ENCODE results near the gene SUPT20HL1. TPM values are rescaled to one million over a fixed set of nuclear protein-coding genes. Genes with fewer than 3 reads are reported as not detected.
A peak's percentile ranks its signal among the peaks of the same experiment; 100 is the strongest.
"Not testable (repeated sequence)": the region's sequence is repeated elsewhere in the genome, so short reads cannot be mapped to it uniquely, and the experiment has no call there.

SUPT20HL1 gene
- total RNA-seq, 2 experiments from 2014 or later, result not detected

DNA sequence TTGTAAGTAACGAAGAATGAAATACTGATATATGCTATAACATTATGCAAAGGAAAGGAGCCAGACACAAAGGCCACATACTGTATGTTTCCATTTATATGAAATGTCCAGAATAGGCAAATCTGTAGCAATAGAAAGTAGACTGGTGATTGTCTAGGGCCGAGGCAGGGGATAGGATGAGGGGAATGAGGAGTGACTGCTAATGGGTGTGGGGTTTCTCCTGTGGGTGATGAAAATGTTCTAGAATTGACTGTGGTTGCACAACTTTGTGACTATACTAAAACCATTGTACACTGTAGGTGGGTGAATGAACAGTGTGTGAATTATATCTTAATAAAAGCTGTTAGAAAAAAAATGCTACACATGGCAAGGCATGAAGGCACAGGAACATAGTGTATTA lies 19.9 kb upstream of the SUPT20HL1 start:
- no peak overlapping the region for H3K27ac Mint-ChIP-seq
- POLR2A ChIA-PET, result no interaction called here
- peaks cover 9% of the 10 kb centered on the region for H3K27me3 Mint-ChIP-seq
- no peak for DNase-seq
- no peak overlapping the region for H3K4me3 Mint-ChIP-seq
- no peaks in the 10 kb centered on the region for H3K9me3 Mint-ChIP-seq
- no peaks in the 10 kb centered on the region for H3K36me3 Mint-ChIP-seq
- peaks cover 8% of the 10 kb centered on the region for H3K4me1 Mint-ChIP-seq
- ATAC-seq (ENCODE audit: low read depth), result no peak

DNA sequence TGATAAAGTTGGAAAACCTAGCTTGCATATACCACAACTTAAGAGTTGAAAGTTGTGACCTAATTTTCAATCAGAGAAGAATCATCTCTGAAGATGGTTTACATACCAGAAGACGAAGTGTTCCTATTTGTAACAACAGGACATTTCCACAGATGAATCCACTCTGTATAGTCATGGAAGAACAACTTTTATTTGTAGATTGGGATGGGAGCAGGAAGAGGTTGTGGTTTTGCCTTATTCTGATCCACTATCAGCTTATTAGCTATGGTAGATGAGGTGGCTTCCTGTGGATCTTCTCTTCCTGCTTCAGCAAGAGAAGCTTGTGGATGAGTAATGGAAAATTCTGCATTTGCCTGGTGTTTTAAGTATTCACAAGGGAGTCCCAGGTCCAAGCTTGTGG lies 18.6 kb upstream of the SUPT20HL1 start:
- H3K27ac Mint-ChIP-seq, result no peak overlapping the region
- no peak for DNase-seq
- H3K4me3 Mint-ChIP-seq, result no peak overlapping the region
- ATAC-seq (ENCODE audit: low read depth), result no peak
- POLR2A ChIA-PET, result no interaction called here
- H3K36me3 Mint-ChIP-seq, result no peaks in the 10 kb centered on the region
- H3K4me1 Mint-ChIP-seq, result peaks cover 8% of the 10 kb centered on the region
- no peaks in the 10 kb centered on the region for H3K9me3 Mint-ChIP-seq
- H3K27me3 Mint-ChIP-seq, result peaks cover 9% of the 10 kb centered on the region

DNA sequence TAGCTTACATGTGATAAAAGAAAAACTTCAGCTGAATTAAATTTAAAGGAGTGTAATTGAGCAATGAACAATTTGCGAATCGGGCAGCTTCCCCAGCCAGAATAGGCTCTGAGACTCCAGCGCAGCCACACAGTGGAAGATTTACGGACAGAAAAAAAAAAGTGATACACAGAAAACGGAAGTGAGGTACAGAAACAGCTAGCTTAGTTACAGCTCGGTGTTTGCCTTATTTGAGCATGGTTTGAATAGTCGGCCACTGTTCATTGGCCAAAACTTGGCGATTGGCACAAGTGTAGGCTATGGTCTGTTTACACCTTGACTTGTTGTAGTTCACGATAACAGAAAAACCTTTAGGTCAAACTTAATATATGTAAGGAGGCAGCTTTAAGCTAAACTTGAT lies 16.7 kb upstream of the SUPT20HL1 start:
- Mint-ChIP-seq H3K36me3 (no peaks in the 10 kb centered on the region), H3K4me3 (peak overlapping the region; percentile 64), H3K9me3 (no peaks in the 10 kb centered on the region), H3K27me3 (peaks cover 9% of the 10 kb centered on the region), H3K4me1 (peaks cover 8% of the 10 kb centered on the region), H3K27ac (no peak overlapping the region)
- ATAC-seq (ENCODE audit: low read depth), result peak; percentile 67
- POLR2A ChIA-PET, result no interaction called here
- DNase-seq, result no peak

DNA sequence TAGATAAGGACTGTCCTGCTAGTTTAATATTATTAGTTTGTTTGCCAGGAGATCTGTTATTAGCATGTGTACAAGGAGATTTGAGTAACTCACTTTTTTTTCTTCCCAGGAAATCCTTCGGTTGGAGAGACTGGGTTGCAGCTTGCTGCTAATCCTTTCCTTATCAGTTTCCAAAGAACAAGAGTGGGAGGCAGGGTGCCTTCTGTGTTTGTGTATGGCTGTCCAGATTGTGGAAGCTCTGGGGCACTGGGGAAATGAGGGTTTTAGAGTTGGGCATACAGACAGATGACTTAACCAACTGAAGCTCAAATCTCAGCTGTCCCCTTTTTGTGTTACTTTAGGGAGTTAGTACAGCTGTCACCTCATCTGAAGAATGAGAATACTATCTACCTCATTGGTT lies 12.6 kb upstream of the SUPT20HL1 start:
- H3K27me3 Mint-ChIP-seq, result no peaks in the 10 kb centered on the region
- POLR2A ChIA-PET, result no interaction called here
- peaks cover 6% of the 10 kb centered on the region for H3K4me1 Mint-ChIP-seq
- H3K27ac Mint-ChIP-seq, result no peak overlapping the region
- H3K36me3 Mint-ChIP-seq, result no peaks in the 10 kb centered on the region
- ATAC-seq (ENCODE audit: low read depth) (no peak), DNase-seq (no peak)
- no peak overlapping the region for H3K4me3 Mint-ChIP-seq
- no peaks in the 10 kb centered on the region for H3K9me3 Mint-ChIP-seq

GRCh38 chrX:24350217-24350616 lies 10.2 kb upstream of the SUPT20HL1 start:
- Mint-ChIP-seq H3K4me1 (no peaks in the 10 kb centered on the region), H3K9me3 (no peaks in the 10 kb centered on the region), H3K4me3 (no peak overlapping the region), H3K27ac (no peak overlapping the region), H3K36me3 (no peaks in the 10 kb centered on the region), H3K27me3 (no peaks in the 10 kb centered on the region)
- DNase-seq (no peak), ATAC-seq (ENCODE audit: low read depth) (no peak)
- POLR2A ChIA-PET, result no interaction called here

DNA sequence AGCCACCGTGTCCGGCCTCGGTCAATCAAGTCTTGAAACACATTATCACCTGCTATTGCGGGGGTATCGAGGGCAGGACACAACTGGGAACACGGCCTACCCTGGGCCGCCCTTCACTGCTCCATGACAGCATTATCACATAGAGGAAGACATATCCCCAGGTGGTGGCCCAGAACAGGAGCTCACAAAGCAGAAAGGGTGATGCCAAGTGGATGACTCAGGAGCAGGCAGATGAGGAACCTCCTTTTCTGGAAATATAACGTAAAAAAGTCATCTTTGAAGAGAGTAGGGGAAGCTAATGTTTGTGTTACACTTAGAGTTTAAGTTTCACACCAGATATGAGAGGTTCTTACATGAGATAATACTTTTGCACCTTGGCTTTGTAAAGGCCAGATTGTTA lies 5.3 kb upstream of the SUPT20HL1 start:
- no peaks in the 10 kb centered on the region for H3K9me3 Mint-ChIP-seq
- H3K4me1 Mint-ChIP-seq, result peaks cover 5% of the 10 kb centered on the region
- no peak overlapping the region for H3K27ac Mint-ChIP-seq
- POLR2A ChIA-PET, result no interaction called here
- H3K27me3 Mint-ChIP-seq, result no peaks in the 10 kb centered on the region
- ATAC-seq (ENCODE audit: low read depth) (no peak), DNase-seq (no peak)
- H3K4me3 Mint-ChIP-seq, result no peak overlapping the region
- no peaks in the 10 kb centered on the region for H3K36me3 Mint-ChIP-seq

DNA sequence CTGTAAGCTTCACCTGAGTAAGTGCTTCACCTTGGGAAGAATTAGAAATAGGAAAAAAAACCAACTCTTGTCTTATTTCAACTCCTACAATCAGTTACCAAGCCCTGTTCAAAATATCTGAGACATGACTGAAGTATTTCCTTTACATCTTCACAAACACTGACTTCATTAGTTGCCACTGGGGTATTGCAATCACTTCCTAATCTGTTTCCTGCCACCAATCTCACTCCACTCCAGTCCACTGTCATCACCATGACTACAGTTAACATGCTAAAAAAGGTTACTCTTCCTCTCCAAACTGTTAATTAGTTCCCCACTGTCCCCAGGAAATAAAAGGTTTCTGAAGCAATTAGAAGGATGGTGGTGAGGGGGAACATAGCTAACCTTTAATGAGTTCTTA lies 3.3 kb upstream of the SUPT20HL1 start:
- H3K27me3 Mint-ChIP-seq, result peaks cover 2% of the 10 kb centered on the region
- ATAC-seq (ENCODE audit: low read depth), result peak; percentile 30

GRCh38 chrX:24362089-24362745 lies 1.8 kb downstream of the SUPT20HL1 start:
- DNase-seq; ATAC-seq (ENCODE audit: low read depth); H3K4me3 Mint-ChIP-seq; H3K9me3 Mint-ChIP-seq; H3K36me3 Mint-ChIP-seq; POLR2A ChIA-PET; H3K27me3 Mint-ChIP-seq; H3K4me1 Mint-ChIP-seq; H3K27ac Mint-ChIP-seq: not testable (repeated sequence)

More for the DNA sequence above, 3.3 kb upstream of the SUPT20HL1 start:
- Mint-ChIP-seq H3K4me3 (no peak overlapping the region), H3K4me1 (peaks cover 5% of the 10 kb centered on the region), H3K27ac (no peak overlapping the region), H3K36me3 (no peaks in the 10 kb centered on the region), H3K9me3 (no peaks in the 10 kb centered on the region)
- POLR2A ChIA-PET, result no interaction called here
- no peak for DNase-seq

GRCh38 chrX:24363432-24364181 lies 3.2 kb downstream of the SUPT20HL1 start:
- POLR2A ChIA-PET; H3K27ac Mint-ChIP-seq; H3K4me3 Mint-ChIP-seq; ATAC-seq (ENCODE audit: low read depth); H3K36me3 Mint-ChIP-seq; DNase-seq; H3K9me3 Mint-ChIP-seq; H3K27me3 Mint-ChIP-seq: not testable (repeated sequence)
- H3K4me1 Mint-ChIP-seq, result peaks cover 11% of the 10 kb centered on the region

DNA sequence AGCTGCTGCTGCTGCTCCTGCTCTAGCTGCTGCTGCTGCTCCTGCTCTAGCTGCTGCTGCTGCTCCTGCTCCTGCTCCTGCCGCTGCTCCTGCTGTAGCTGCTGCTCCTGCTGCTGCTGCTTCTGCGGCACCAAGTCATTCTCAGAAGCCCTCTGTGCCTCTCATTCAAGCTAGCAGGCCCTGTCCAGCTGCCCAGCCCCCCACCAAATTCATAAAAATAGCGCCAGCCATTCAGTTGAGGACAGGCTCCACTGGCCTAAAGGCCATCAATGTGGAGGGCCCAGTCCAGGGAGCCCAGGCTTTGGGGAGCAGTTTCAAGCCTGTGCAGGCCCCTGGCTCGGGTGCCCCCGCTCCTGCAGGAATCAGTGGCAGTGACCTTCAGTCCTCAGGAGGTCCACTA lies 3.9 kb downstream of the SUPT20HL1 start:
- ATAC-seq (ENCODE audit: low read depth), result no peak

DNA sequence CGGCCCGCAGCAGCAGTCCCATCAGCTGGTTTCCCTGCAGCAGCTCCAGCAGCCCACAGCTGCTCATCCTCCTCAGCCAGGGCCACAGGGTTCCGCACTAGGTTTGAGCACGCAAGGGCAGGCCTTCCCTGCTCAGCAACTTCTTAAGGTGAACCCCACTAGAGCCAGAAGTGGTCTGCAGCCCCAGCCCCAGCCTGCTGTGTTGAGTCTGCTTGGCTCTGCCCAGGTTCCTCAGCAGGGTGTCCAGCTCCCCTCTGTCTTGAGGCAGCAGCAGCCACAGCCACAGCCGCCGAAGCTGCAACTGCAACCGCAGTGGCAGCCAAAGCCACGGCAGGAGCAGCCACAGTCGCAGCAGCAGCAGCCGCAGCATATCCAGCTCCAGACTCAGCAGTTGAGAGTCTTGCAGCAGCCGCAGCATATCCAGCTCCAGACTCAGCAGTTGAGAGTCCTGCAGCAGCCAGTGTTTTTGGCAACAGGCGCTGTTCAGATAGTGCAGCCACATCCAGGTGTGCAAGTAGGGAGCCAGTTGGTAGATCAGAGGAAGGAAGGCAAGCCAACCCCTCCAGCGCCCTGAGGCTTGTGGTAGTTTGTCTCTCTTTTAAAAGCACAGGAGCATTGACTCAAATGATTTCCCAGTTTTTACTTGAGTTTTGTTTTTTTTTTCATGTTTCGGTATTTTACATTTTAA lies 4.6 kb downstream of the SUPT20HL1 start:
- H3K36me3 Mint-ChIP-seq, result no peaks in the 10 kb centered on the region
- peaks cover 11% of the 10 kb centered on the region for H3K4me1 Mint-ChIP-seq
- H3K4me3 Mint-ChIP-seq, result no peak overlapping the region
- no peak overlapping the region for H3K27ac Mint-ChIP-seq
- peaks cover 2% of the 10 kb centered on the region for H3K27me3 Mint-ChIP-seq
- H3K9me3 Mint-ChIP-seq, result no peaks in the 10 kb centered on the region
- DNase-seq (no peak), ATAC-seq (ENCODE audit: low read depth) (no peak)
- POLR2A ChIA-PET, result no interaction called here

More for the DNA sequence above, 3.9 kb downstream of the SUPT20HL1 start:
- no peaks in the 10 kb centered on the region for H3K9me3 Mint-ChIP-seq
- no peak overlapping the region for H3K4me3 Mint-ChIP-seq
- H3K4me1 Mint-ChIP-seq, result peaks cover 11% of the 10 kb centered on the region
- no peak overlapping the region for H3K27ac Mint-ChIP-seq
- POLR2A ChIA-PET, result no interaction called here
- peaks cover 2% of the 10 kb centered on the region for H3K27me3 Mint-ChIP-seq
- H3K36me3 Mint-ChIP-seq, result no peaks in the 10 kb centered on the region
- DNase-seq, result no peak

GRCh38 chrX:24366762-24367400 lies 6.4 kb downstream of the SUPT20HL1 start:
- not testable (repeated sequence) for H3K4me3 Mint-ChIP-seq; ATAC-seq (ENCODE audit: low read depth)

GRCh38 chrX:24369816-24370215 lies 9.4 kb downstream of the SUPT20HL1 start:
- ATAC-seq (ENCODE audit: low read depth), result no peak
- DNase-seq, result no peak
- POLR2A ChIA-PET, result no interaction called here
- Mint-ChIP-seq H3K4me3 (no peak overlapping the region), H3K9me3 (no peaks in the 10 kb centered on the region), H3K27ac (no peak overlapping the region), H3K4me1 (peaks cover 17% of the 10 kb centered on the region), H3K27me3 (peaks cover 2% of the 10 kb centered on the region), H3K36me3 (no peaks in the 10 kb centered on the region)

More at GRCh38 chrX:24366762-24367400, 6.4 kb downstream of the SUPT20HL1 start:
- Mint-ChIP-seq H3K4me1 (peaks cover 18% of the 10 kb centered on the region), H3K27ac (peak overlapping the region; percentile 60)
- H3K27me3 Mint-ChIP-seq, POLR2A ChIA-PET, H3K36me3 Mint-ChIP-seq, H3K9me3 Mint-ChIP-seq, DNase-seq: not testable (repeated sequence)

All from activated naive CD8-positive, alpha-beta T cell treated with anti-CD3 and anti-CD28 coated beads, Interleukin-2, amount 10 ng/mL, durations not matched to agents 7 days and 5 days (primary cell).